GM19438 (cell line): ENCODE data around the gene ENOX2.

Experiments used
- ATAC-seq: cut with Tn5 transposase; IDR thresholded peaks from one replicate; pipeline ENCODE4 v1.9.1; 2021; ENCODE audit warnings: low read depth; ENCODE audit not compliant: unreplicated experiment

ENOX2 gene

GRCh38 chrX:130652824-130653578 is 250.0 kb downstream of the ENOX2 start:
- no peak for ATAC-seq

- no peak for ATAC-seq
These were observed 253.3 kb downstream of the ENOX2 start for GRCh38 chrX:130649738-130650137.

GRCh38 chrX:130647468-130647867 is 255.5 kb downstream of the ENOX2 start:
- no peak for ATAC-seq

GRCh38 chrX:130645955-130646583 is 256.9 kb downstream of the ENOX2 start:
- no peak for ATAC-seq

GRCh38 chrX:130637591-130637990 is 265.4 kb downstream of the ENOX2 start:
- ATAC-seq: no peak

GRCh38 chrX:130636277-130636676 is 266.7 kb downstream of the ENOX2 start:
- no peak for ATAC-seq

GRCh38 chrX:130631011-130631410 is 272.0 kb downstream of the ENOX2 start:
- no peak for ATAC-seq

DNA sequence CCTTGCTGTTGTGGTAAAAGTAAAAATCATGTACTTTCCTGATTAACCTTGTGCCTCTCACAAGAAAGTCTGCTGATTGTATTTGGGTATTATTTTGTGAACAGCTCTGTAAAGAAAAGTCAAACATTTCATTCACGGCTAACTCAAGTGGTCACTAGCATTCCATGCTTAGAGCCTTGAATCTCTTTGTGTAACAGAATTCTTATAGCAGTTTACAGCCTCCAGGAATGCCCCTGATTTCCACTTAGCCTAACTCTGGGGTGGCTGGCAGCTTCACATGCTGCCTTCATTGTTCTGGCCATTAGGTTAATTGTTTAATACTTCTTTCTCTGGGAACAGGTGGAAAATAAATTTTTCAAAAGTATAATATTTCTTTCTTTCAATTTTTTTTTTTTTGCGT is 274.5 kb downstream of the ENOX2 start:
- no peak for ATAC-seq

DNA sequence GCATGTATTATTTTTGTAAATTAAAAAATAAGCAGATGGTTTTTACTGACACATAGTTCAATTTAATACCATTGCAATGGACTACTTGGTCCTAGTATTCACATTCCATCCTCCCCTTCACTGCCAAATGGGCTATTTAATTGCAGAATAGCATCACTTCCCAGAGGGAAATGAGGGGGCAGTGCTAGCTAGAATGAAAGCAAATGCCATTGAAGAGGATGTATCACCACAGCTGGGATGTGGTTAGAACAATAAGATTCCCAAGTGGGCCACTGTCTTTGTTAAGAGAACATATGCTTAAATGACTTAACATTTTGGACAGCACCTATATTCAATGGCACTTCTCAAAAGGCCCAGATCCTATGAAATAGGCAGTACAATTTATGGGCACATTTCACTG is 276.5 kb downstream of the ENOX2 start:
- ATAC-seq: no peak

DNA sequence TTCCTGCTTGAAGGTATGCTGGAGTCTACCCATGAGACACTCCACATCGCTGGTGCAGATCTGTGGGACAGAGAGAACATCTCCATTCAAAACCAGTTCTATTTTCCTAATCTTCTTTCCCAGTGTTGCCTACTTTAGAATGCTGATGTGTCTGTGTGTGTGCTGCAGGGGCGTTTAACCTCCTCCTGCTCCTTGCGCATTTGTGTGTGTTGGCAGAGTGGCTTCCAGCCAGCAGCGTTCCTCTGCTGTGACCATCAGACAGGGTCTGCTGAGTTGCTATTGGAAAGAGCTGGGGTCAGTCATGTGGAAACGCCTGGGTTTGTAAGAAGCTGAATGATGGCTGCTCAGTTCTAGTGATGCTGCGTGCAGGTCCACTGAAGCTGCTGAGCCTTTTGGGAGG is 277.6 kb downstream of the ENOX2 start:
- ATAC-seq: no peak

GRCh38 chrX:130623518-130623917 is 279.5 kb downstream of the ENOX2 start:
- ATAC-seq: peak; percentile 64

- ATAC-seq: no peak
These were observed 287.1 kb downstream of the ENOX2 start for GRCh38 chrX:130615941-130616340.

- ATAC-seq: no peak
These were observed 295.6 kb downstream of the ENOX2 start for GRCh38 chrX:130607431-130607830.

GRCh38 chrX:130606425-130606824 is 296.6 kb downstream of the ENOX2 start:
- no peak for ATAC-seq

GRCh38 chrX:130604882-130605281 is 298.1 kb downstream of the ENOX2 start:
- no peak for ATAC-seq

- ATAC-seq: no peak
These were observed 308.5 kb downstream of the ENOX2 start for GRCh38 chrX:130594453-130594916.

DNA sequence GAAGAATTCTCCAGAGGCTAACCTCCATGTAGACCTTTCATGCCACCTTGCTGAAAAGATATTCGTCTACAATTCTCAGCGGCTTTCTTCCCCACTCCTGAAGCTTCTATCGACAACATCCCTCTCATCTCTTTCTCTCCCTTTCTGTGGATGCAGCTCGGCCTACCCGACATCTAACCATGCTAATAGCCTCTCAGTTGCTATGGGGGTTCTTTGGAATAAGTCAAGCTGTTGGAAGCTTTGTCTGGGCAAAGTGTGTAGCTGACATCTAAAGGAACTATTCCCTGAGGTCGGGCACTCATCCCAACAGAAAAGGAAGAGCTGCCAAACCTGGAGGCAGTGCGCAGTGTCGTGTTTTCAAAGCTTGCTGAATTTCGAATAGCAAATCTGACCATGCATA is 309.1 kb downstream of the ENOX2 start:
- ATAC-seq: no peak

DNA sequence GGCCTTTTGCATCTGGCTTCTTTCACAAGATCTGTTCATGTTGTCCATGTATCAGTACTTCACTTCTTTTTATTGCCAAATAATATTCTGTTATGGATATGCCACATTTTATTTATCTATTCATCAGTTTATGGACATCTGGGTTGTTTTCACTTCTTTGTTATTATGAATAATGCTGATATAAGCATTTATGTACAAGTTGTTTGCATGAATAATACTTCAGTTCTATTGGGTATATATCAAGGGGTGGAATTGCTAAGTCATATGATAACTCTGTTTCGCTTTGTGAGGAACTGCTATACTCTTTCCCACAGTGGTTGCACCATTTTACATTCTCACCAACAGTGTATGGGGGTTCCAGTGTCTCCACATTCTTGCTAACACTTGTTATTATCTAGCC is 310.8 kb downstream of the ENOX2 start:
- ATAC-seq: no peak

GRCh38 chrX:130578906-130579305 is 324.1 kb downstream of the ENOX2 start:
- no peak for ATAC-seq

GRCh38 chrX:130577431-130577830 is 325.6 kb downstream of the ENOX2 start:
- ATAC-seq: no peak

DNA sequence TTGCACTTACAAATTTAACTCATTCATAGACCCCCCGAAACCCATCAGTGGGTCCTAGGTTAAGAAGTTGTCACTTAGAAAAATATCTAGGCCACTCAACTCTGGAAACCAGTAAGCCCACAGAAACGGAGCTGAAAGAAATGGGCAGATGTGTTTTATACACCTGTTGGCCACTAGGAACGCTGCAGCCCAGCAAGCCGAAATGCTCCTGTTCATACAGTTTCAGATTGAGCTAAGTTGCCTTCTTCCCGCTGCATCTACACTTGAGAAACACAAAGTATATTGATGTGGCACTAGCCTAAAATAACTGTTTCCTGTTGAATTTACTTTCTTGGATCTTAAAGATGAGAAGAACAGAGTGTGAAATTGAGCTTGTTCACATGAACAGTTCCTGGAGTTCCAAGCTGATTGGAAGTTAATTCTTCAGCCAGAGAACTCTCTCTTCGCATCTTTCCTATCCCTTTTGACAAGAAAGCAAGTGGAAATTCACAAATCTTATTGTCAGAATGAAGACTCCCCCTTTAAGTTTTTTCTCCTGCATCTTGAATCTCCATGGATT is 327.1 kb downstream of the ENOX2 start:
- peak; percentile 87 for ATAC-seq
